ENCODE data around the gene EVL. TPM values are rescaled to one million over a fixed set of nuclear protein-coding genes. Genes with fewer than 3 reads are reported as not detected.

Gene EVL
- total and polyA plus RNA-seq, 10 of the 15 experiments (the other 5 are each of a cell fraction or from before 2014, with no cell fraction given), result 11.9 to 341 (median 89.8) TPM

DNA sequence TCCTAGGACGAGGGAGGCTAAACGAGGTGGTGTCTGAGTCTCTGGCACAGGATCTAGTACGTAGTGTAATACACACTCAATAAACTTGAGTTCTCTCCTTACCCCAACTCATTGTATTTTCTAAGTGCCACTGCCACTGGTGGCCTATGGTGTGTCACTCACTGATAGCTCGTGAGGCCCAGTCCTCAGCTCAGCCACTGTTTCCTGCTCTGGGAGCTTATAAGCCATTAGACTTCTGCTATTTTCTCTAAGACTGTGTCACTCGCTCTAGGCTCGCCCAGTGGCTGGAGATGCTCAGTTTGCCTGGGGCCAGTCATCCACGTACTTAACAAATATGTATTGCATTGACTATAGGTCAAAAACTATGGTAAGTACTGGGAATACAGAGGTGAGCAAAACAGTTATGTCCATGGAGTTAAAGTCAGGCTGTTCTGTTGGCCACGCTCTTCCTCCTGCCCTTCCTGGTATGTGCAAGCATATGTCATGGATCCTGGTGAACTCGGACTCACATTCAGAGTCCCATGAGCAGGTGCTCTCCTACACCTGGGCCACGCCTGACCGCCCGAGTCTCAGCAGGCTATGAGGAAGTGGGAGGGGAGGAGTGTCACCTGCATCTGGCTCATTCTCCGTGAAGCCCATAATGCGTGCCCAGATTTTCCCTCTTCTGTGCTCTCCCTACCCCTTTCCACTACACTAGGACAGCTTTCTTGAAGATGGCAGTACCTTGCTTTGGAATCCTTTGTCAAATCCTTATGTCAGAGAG lies 52.6 kb downstream of the EVL start:
- Histone ChIP-seq H3K9ac (ENCODE audit: control insufficient read depth, insufficient read depth, low read length) (no peak overlapping the region), H2AFZ (ENCODE audit: control insufficient read depth, low read depth, low read length) (no peak overlapping the region), H4K20me1 (ENCODE audit: control insufficient read depth, insufficient read depth) (no peaks in the 10 kb centered on the region), H3K4me1 (ENCODE audit: control insufficient read depth, insufficient read depth, low read length) (no peaks in the 10 kb centered on the region), H3K4me2 (ENCODE audit: control insufficient read depth, insufficient read depth) (no peak overlapping the region), H3K27me3 (replicated peaks in 1 of 2; ENCODE audit: control insufficient read depth in 2 of 2, insufficient read depth in 2 of 2, low read length in 1 of 2) (no peaks in the 10 kb centered on the region), H3K27ac (ENCODE audit: control insufficient read depth, insufficient read depth) (no peak overlapping the region), H3K79me2 (ENCODE audit: control insufficient read depth, insufficient read depth, low read length) (no peaks in the 10 kb centered on the region), H3K4me3 (no peak overlapping the region), H3K36me3 (ENCODE audit: control insufficient read depth in 2 of 2, insufficient read depth in 2 of 2, low read length in 1 of 2) (peaks cover 5 to 18% of the 10 kb centered on the region in 2 experiments; a peak in 3 of 4 replicates), H3K9me3 (replicated peaks; ENCODE audit: control insufficient read depth, insufficient read depth, low read length) (no peaks in the 10 kb centered on the region)
- POLR2A ChIA-PET, result no interaction called here
- FAIRE-seq, result no peak
- BruUV-seq (replicated peaks), result no TSS peak
- intact Hi-C loops (cut with micrococcal nuclease; ENCODE audit: unreplicated experiment) (no loop called here), in situ Hi-C loops (cut with MboI) (no loop called here)
- CTCF ChIA-PET, result interaction anchor here (0.5 to 1.1 kb wide), 3 partner anchors 38 to 236 kb away, joined by 3 read pairs; no protein-coding TSS in a partner anchor
- SMC1A ChIA-PET (ENCODE audit: uncharacterized antibody, unreplicated experiment), result no interaction called here
- 66% methylated on average over 14 of the region's 14 CpGs for WGBS (ENCODE audit: insufficient coverage, insufficient replicate concordance, low lambda C conversion rate, missing lambda C conversion rate)
- peak; percentile 29; the same call in 1 of the 2 replicates for TF ChIP-seq SPI1 (IDR thresholded peaks at IDR 0.05; ENCODE audit: borderline replicate concordance, insufficient read depth, low read depth, low read length)
- TF ChIP-seq MYB (IDR thresholded peaks at IDR 0.05; ENCODE audit: borderline replicate concordance, low read depth, low read length), result no peak
- RAD21 ChIA-PET (ENCODE audit: unreplicated experiment), result interaction anchor here (1.5 kb wide), 1 partner anchor 45 kb away, joined by 3 read pairs; no protein-coding TSS in a partner anchor
- no peak for ATAC-seq
- DNase-seq (ENCODE audit: low read depth, low spot score), result no peak

DNA sequence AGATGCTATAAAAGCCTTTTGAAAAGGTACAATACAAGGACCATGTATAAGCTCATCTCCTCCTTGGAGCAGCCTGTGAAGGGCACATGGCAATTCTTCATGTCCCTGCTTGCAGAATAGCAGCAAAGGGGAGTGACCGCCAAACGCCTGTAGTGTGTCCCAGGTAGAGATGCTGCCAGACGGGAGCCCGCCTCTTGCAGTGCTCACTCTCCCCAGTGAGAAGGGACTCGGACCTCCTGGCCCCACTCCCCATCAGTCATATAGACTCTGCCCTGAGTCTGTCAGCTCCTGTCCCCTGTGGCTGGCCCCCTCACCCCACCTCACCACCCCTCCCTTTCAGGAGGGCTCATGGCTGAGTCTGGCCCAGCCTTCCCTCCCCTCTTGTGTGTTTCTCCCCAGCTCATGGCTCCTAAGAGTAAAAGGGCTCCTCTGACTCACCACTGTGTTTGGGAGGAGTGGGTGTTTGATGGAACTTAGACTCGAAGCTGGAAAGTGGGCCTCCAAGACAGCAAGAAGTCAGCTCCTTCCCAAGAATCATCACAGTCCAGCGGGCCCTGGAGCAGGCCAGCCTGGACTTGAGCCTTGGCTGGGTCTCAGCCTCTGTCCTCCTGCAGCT lies 53.3 kb downstream of the EVL start:
- no peaks in the 10 kb centered on the region for H3K79me2 ChIP-seq (ENCODE audit: control insufficient read depth, insufficient read depth, low read length)

More for the DNA sequence above, 53.3 kb downstream of the EVL start:
- Histone ChIP-seq H3K27me3 (replicated peaks in 1 of 2; ENCODE audit: control insufficient read depth in 2 of 2, insufficient read depth in 2 of 2, low read length in 1 of 2) (no peaks in the 10 kb centered on the region), H3K4me2 (ENCODE audit: control insufficient read depth, insufficient read depth) (no peak overlapping the region), H2AFZ (ENCODE audit: control insufficient read depth, low read depth, low read length) (no peak overlapping the region), H3K4me3 (no peak overlapping the region), H3K9me3 (replicated peaks; ENCODE audit: control insufficient read depth, insufficient read depth, low read length) (no peaks in the 10 kb centered on the region), H3K27ac (ENCODE audit: control insufficient read depth, insufficient read depth) (no peak overlapping the region), H4K20me1 (ENCODE audit: control insufficient read depth, insufficient read depth) (no peaks in the 10 kb centered on the region), H3K9ac (ENCODE audit: control insufficient read depth, insufficient read depth, low read length) (no peak overlapping the region), H3K4me1 (ENCODE audit: control insufficient read depth, insufficient read depth, low read length) (no peaks in the 10 kb centered on the region), H3K36me3 (ENCODE audit: control insufficient read depth in 2 of 2, insufficient read depth in 2 of 2, low read length in 1 of 2) (peaks cover 10 to 19% of the 10 kb centered on the region in 2 experiments; a peak in 3 of 4 replicates)
- FAIRE-seq, result no peak
- CTCF ChIA-PET, result interaction anchor here (0.5 to 1.1 kb wide), 3 partner anchors 11 to 59 kb away, joined by 3 read pairs; no protein-coding TSS in a partner anchor
- ATAC-seq, result no peak
- RAD21 ChIA-PET (ENCODE audit: unreplicated experiment), result interaction anchor here (1.0 kb wide), 1 partner anchor 233 kb away, joined by 3 read pairs; no protein-coding TSS in a partner anchor
- intact Hi-C loops (cut with micrococcal nuclease; ENCODE audit: unreplicated experiment), result no loop called here
- TF ChIP-seq, protein P1, sequence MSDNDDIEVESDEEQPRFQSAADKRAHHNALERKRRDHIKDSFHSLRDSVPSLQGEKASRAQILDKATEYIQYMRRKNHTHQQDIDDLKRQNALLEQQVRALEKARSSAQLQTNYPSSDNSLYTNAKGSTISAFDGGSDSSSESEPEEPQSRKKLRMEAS (IDR thresholded peaks at IDR 0.05; ENCODE audit: low read depth, low read length), result no peak
- TF ChIP-seq, protein P2, sequence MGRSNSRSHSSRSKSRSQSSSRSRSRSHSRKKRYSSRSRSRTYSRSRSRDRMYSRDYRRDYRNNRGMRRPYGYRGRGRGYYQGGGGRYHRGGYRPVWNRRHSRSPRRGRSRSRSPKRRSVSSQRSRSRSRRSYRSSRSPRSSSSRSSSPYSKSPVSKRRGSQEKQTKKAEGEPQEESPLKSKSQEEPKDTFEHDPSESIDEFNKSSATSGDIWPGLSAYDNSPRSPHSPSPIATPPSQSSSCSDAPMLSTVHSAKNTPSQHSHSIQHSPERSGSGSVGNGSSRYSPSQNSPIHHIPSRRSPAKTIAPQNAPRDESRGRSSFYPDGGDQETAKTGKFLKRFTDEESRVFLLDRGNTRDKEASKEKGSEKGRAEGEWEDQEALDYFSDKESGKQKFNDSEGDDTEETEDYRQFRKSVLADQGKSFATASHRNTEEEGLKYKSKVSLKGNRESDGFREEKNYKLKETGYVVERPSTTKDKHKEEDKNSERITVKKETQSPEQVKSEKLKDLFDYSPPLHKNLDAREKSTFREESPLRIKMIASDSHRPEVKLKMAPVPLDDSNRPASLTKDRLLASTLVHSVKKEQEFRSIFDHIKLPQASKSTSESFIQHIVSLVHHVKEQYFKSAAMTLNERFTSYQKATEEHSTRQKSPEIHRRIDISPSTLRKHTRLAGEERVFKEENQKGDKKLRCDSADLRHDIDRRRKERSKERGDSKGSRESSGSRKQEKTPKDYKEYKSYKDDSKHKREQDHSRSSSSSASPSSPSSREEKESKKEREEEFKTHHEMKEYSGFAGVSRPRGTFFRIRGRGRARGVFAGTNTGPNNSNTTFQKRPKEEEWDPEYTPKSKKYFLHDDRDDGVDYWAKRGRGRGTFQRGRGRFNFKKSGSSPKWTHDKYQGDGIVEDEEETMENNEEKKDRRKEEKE (IDR thresholded peaks at IDR 0.05), result no peak
- TF ChIP-seq SREBF1 (IDR thresholded peaks at IDR 0.05; ENCODE audit: low read length) (no peak), YBX1 (IDR thresholded peaks at IDR 0.05) (no peak), GATAD2B (conservative IDR thresholded peaks at IDR 0.05; ENCODE audit: low read depth) (no peak), TBL1XR1 (IDR thresholded peaks at IDR 0.05; ENCODE audit: low read depth, low read length) (no peak), POLR2AphosphoS2 (IDR thresholded peaks at IDR 0.05; ENCODE audit: low read depth, low read length) (no peak), STAT1 (conservative IDR thresholded peaks at IDR 0.05) (no peak), PAX5 (IDR thresholded peaks at IDR 0.05; ENCODE audit: borderline replicate concordance, low read depth, low read length) (no peak), ZZZ3 (IDR thresholded peaks at IDR 0.05; ENCODE audit: control insufficient read depth, insufficient read length, low read depth) (no peak)
- DNase-seq (ENCODE audit: low read depth, low spot score), result no peak
- no TSS peak for BruUV-seq (replicated peaks)
- POLR2A ChIA-PET, result no interaction called here
- SMC1A ChIA-PET (ENCODE audit: uncharacterized antibody, unreplicated experiment), result interaction anchor here (1.4 kb wide), 1 partner anchor 11 kb away, joined by 3 read pairs; no protein-coding TSS in a partner anchor
- in situ Hi-C loops (cut with MboI), result no loop called here
- WGBS (ENCODE audit: insufficient coverage, insufficient replicate concordance, low lambda C conversion rate, missing lambda C conversion rate), result 93% methylated on average over 7 of the region's 7 CpGs

All from GM12878 (cell line).